HEK293 (cell line): ENCODE results near the gene ZNF484.
A peak's percentile ranks its signal among the peaks of the same experiment; 100 is the strongest.
"Not testable (repeated sequence)": the region's sequence is repeated elsewhere in the genome, so short reads cannot be mapped to it uniquely, and the experiment has no call there.

Source experiments
- CTCF ChIA-PET: fragments of 350-600 bp; formaldehyde crosslinking; extraction: SDS; loops from one replicate; lab custom pipeline; 2021; ENCODE audit warnings: antibody characterized with exemption; lab: Yijun Ruan, JAX
- POLR2A ChIA-PET: fragments of 300-600 bp; formaldehyde crosslinking; extraction: SDS; loops from one replicate; lab custom pipeline; 2020; ENCODE audit warnings: antibody characterized with exemption, inconsistent platforms; lab: Yijun Ruan, JAX
- H3K27ac ChIP-seq: fragments of 200-500 bp; sonication (Bioruptor generic); 2 replicates; pipeline ENCODE4 v1.5.1; 2014; ENCODE audit warnings: low read depth, low read length, control low read depth, inconsistent platforms; ENCODE audit errors: extremely low read depth
- H3K36me3 ChIP-seq, 2 experiments: fragments of 200-500 bp in 1 of 2; sonication (Bioruptor generic) in 1 of 2; 1 replicate in 1 of 2; 2 replicates in 1 of 2; pipeline ENCODE4 v1.5.1; 2014 to 2017; ENCODE audit warnings: inconsistent platforms in 2 of 2, low read length in 2 of 2; ENCODE audit not compliant: control insufficient read depth in 2 of 2, insufficient read depth in 1 of 2
- H3K4me1 ChIP-seq: fragments of 200-500 bp; sonication (Bioruptor generic); 2 replicates; pipeline ENCODE4 v1.5.1; 2014; ENCODE audit warnings: mild to moderate bottlenecking, low read length, inconsistent platforms; ENCODE audit not compliant: control insufficient read depth, insufficient read depth
- H3K4me3 ChIP-seq: 2 replicates; pipeline ENCODE4 v1.5.1; 2011; ENCODE audit warnings: low read depth, mild to moderate bottlenecking, control low read depth, low read length, moderate library complexity
- H3K9me3 ChIP-seq: fragments of 200-500 bp; sonication (Bioruptor generic); 2 replicates; pipeline ENCODE4 v1.5.1; 2014; ENCODE audit warnings: low read depth, low read length, inconsistent platforms; ENCODE audit not compliant: control insufficient read depth, insufficient read depth
- REST ChIP-seq: fragments of 450-650 bp; formaldehyde crosslinking; IDR thresholded peaks from 2 replicates; pipeline ENCODE4 v1.5.1; 2016; ENCODE audit warnings: missing biosample characterization, missing genetic modification characterization
- ZBTB11 ChIP-seq: fragments of 450-650 bp; formaldehyde crosslinking; conservative IDR thresholded peaks from 2 replicates; pipeline ENCODE4 v1.5.1; 2016; ENCODE audit warnings: low read depth, missing biosample characterization, missing genetic modification characterization
- ZBTB8A ChIP-seq: fragments of 450-650 bp; formaldehyde crosslinking; IDR thresholded peaks from 2 replicates; pipeline ENCODE4 v1.5.1; 2016; ENCODE audit warnings: missing biosample characterization, missing genetic modification characterization
- ZNF138 ChIP-seq: fragments of 450-650 bp; formaldehyde crosslinking; IDR thresholded peaks from 2 replicates; pipeline ENCODE4 v1.5.1; 2016; ENCODE audit warnings: missing biosample characterization, missing genetic modification characterization, borderline replicate concordance
- ZNF140 ChIP-seq: fragments of 450-650 bp; formaldehyde crosslinking; IDR thresholded peaks from 2 replicates; pipeline ENCODE4 v1.5.1; 2016; ENCODE audit warnings: missing biosample characterization, missing genetic modification characterization
- ZNF394 ChIP-seq: fragments of 450-650 bp; formaldehyde crosslinking; IDR thresholded peaks from 2 replicates; pipeline ENCODE4 v1.5.1; 2016; ENCODE audit warnings: missing biosample characterization, missing genetic modification characterization, mild to moderate bottlenecking, moderate library complexity, borderline replicate concordance
- ZNF426 ChIP-seq: fragments of 450-650 bp; formaldehyde crosslinking; IDR thresholded peaks from 2 replicates; pipeline ENCODE4 v1.5.1; 2017; ENCODE audit warnings: missing biosample characterization, missing genetic modification characterization, mild to moderate bottlenecking, inconsistent platforms, moderate library complexity
- ZNF433 ChIP-seq: fragments of 450-650 bp; formaldehyde crosslinking; IDR thresholded peaks from 2 replicates; pipeline ENCODE4 v1.5.1; 2016; ENCODE audit warnings: missing biosample characterization, missing genetic modification characterization, low read depth
- ZNF510 ChIP-seq: fragments of 450-650 bp; formaldehyde crosslinking; IDR thresholded peaks from 2 replicates; pipeline ENCODE4 v1.5.1; 2018; ENCODE audit warnings: mild to moderate bottlenecking, missing genetic modification characterization, missing biosample characterization; ENCODE audit not compliant: insufficient replicate concordance
- ZNF518A ChIP-seq: fragments of 450-650 bp; formaldehyde crosslinking; conservative IDR thresholded peaks from 2 replicates; pipeline ENCODE4 v1.5.1; 2016; ENCODE audit warnings: low read depth, missing biosample characterization, missing genetic modification characterization
- ZNF555 ChIP-seq: fragments of 450-650 bp; formaldehyde crosslinking; conservative IDR thresholded peaks from 2 replicates; pipeline ENCODE4 v1.5.1; 2017; ENCODE audit warnings: missing biosample characterization, mild to moderate bottlenecking, missing genetic modification characterization, inconsistent platforms
- ZNF560 ChIP-seq: fragments of 450-650 bp; formaldehyde crosslinking; IDR thresholded peaks from 2 replicates; pipeline ENCODE4 v1.5.1; 2017; ENCODE audit warnings: missing biosample characterization, missing genetic modification characterization, borderline replicate concordance
- ZNF623 ChIP-seq: fragments of 450-650 bp; formaldehyde crosslinking; IDR thresholded peaks from 2 replicates; pipeline ENCODE4 v1.5.1; 2016; ENCODE audit warnings: missing biosample characterization, missing genetic modification characterization
- ZNF629 ChIP-seq: fragments of 450-650 bp; formaldehyde crosslinking; IDR thresholded peaks from 2 replicates; pipeline ENCODE4 v1.5.1; 2017; ENCODE audit warnings: missing biosample characterization, missing genetic modification characterization
- ZNF654 ChIP-seq: fragments of 450-650 bp; formaldehyde crosslinking; IDR thresholded peaks from 2 replicates; pipeline ENCODE4 v1.5.1; 2016; ENCODE audit warnings: low read depth, missing biosample characterization, missing genetic modification characterization
- ZNF664 ChIP-seq: fragments of 450-650 bp; formaldehyde crosslinking; IDR thresholded peaks from 2 replicates; pipeline ENCODE4 v1.5.1; 2016; ENCODE audit warnings: missing biosample characterization, missing genetic modification characterization
- ZXDB ChIP-seq: fragments of 450-650 bp; formaldehyde crosslinking; IDR thresholded peaks from 2 replicates; pipeline ENCODE4 v1.5.1; 2016; ENCODE audit warnings: missing biosample characterization, missing genetic modification characterization

ZNF484 gene

GRCh38 chr9:92848740-92849139 lies 29.1 kb downstream of the ZNF484 start:
- peaks cover 8 to 71% of the 10 kb centered on the region in 2 experiments; a peak in 2 of 3 replicates for H3K36me3 ChIP-seq

More at GRCh38 chr9:92848740-92849139, 29.1 kb downstream of the ZNF484 start:
- POLR2A ChIA-PET, result interaction anchor here (0.7 kb wide), 1 partner anchor 539 kb away, joined by 3 read pairs; no protein-coding TSS in a partner anchor
- peak; percentile 68 for TF ChIP-seq ZNF426 (tag by site-specific recombination)
- 0 out of 2 replicates have a peak, but pooled peaks have one; percentile 22 for TF ChIP-seq ZNF629 (tag by site-specific recombination)
- TF ChIP-seq ZNF433 (tag by site-specific recombination), result peak; percentile 49; the same call in 1 of the 2 replicates
- 0 out of 2 replicates have a peak, but pooled peaks have one; percentile 20 for TF ChIP-seq ZNF138
- peak; percentile 62 for TF ChIP-seq ZNF623
- TF ChIP-seq ZBTB8A, result peak; percentile 57; the same call in 1 of the 2 replicates
- TF ChIP-seq ZNF518A, result peak; percentile 75
- peak; percentile 40 for TF ChIP-seq ZNF510 (tag by site-specific recombination)
- TF ChIP-seq ZNF654 (tag by site-specific recombination), result peak; percentile 29
- peak; percentile 63; the same call in 1 of the 2 replicates for TF ChIP-seq ZNF560 (tag by site-specific recombination)
- TF ChIP-seq ZNF394, result peak; percentile 84
- peak; percentile 37; the same call in 1 of the 2 replicates for TF ChIP-seq ZNF140 (tag by site-specific recombination)
- TF ChIP-seq ZNF664 (tag by site-specific recombination), result 0 out of 2 replicates have a peak, but pooled peaks have one; percentile 12
- TF ChIP-seq REST, result peak; percentile 32; the same call in 1 of the 2 replicates
- TF ChIP-seq ZNF555 (tag by site-specific recombination), result peak; percentile 59
- TF ChIP-seq ZXDB, result peak; percentile 41; the same call in 1 of the 2 replicates
- TF ChIP-seq ZBTB11 (tag by site-specific recombination), result peak; percentile 58
- CTCF ChIA-PET, H3K9me3 ChIP-seq, H3K27ac ChIP-seq, H3K4me3 ChIP-seq, H3K4me1 ChIP-seq: not testable (repeated sequence)
